Measurements from ENCODE around the gene CD40LG.

DNA sequence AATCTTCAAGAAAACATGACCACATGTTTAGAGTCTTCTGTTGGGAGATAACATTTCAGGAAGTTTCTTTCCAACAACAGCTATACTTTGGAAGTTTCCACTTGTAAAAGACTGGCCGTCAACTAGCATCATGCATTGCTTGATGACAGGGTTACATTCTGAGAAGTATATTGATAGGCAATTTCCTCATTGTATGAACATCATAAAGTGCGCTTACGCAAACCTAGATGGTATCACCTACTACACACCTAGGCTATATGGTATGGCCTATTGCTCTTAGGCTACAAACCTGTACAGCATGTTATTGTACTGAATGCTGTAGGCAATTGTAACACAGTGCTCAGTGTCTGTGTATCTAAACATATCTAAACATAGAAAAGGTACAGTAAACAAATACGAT lies 25.4 kb upstream of the CD40LG start:
- TF ChIP-seq, protein P1, sequence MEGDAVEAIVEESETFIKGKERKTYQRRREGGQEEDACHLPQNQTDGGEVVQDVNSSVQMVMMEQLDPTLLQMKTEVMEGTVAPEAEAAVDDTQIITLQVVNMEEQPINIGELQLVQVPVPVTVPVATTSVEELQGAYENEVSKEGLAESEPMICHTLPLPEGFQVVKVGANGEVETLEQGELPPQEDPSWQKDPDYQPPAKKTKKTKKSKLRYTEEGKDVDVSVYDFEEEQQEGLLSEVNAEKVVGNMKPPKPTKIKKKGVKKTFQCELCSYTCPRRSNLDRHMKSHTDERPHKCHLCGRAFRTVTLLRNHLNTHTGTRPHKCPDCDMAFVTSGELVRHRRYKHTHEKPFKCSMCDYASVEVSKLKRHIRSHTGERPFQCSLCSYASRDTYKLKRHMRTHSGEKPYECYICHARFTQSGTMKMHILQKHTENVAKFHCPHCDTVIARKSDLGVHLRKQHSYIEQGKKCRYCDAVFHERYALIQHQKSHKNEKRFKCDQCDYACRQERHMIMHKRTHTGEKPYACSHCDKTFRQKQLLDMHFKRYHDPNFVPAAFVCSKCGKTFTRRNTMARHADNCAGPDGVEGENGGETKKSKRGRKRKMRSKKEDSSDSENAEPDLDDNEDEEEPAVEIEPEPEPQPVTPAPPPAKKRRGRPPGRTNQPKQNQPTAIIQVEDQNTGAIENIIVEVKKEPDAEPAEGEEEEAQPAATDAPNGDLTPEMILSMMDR (IDR thresholded peaks at IDR 0.05; ENCODE audit: poor library complexity): no peak
- TF ChIP-seq EZH2 (IDR thresholded peaks at IDR 0.05; ENCODE audit: borderline replicate concordance): no peak
- TF ChIP-seq EZH2phosphoT487 (IDR thresholded peaks at IDR 0.05; ENCODE audit: low read depth, severe bottlenecking, unreplicated experiment): no peak
